HG03175 (cell line): ENCODE results near the gene AKT1S1.
A peak's percentile ranks its signal among the peaks of the same experiment; 100 is the strongest.

ENCODE experiments used
- ATAC-seq: cut with Tn5 transposase; IDR thresholded peaks from one replicate; pipeline ENCODE4 v1.9.1; 2021; ENCODE audit warnings: mild to moderate bottlenecking, moderate library complexity; ENCODE audit not compliant: unreplicated experiment

AKT1S1 gene

DNA sequence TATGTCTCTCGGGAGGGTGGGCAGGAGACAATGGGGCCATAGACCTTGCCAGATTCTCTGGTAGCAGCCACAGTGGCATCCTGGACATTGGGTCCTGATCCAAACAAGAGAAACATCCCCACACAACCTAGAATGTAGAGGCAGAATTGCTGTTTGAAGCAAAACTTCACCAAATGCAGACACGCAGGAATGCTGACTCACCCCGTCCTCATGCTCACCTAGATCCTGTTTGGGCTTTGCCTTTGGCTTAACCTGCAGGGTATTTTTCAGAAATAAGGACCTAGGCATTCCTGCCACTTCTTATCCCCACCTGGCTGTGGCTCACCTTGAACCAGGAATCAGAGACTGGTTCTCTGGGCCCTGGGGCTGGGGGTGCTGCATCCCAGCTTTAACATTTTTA lies 7.6 kb upstream of the AKT1S1 start:
- ATAC-seq: no peak

DNA sequence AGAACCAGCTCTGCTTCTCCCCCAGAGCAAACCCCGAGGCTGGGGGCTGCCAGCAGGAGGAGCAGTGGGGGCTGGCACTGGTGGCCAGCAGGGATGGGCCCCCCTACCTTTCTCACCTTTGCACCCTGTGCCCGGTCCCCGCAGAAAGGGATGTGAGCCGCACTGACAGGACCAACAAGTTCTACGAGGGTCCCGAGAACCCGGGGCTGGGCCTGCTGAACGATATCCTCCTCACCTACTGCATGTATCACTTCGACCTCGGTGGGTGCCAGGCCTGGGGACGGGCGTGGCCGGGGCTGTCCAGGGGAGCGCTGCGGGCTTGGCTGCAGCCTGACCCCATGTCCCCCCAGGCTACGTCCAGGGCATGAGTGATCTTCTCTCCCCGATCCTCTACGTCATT lies 7.0 kb upstream of the AKT1S1 start:
- ATAC-seq: no peak

DNA sequence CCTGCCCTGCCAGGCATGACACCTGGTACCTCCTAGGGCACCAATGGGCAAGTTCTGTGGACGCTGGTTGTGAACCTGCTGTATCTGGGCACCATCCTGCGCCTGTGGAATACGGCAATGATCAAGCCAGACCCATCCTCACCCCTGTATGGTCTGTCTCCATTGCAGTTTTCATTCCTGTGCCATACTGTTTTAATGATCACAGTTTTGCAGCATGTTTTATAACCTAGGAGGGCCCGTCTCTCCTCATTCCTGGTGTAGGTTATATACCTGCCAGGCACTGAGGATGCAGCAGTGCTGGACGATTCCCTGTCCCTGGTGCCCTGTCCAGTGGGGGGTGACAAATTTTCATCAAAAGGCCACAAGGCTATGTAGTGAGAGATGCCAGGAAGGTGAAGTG lies 5.9 kb upstream of the AKT1S1 start:
- ATAC-seq: no peak

DNA sequence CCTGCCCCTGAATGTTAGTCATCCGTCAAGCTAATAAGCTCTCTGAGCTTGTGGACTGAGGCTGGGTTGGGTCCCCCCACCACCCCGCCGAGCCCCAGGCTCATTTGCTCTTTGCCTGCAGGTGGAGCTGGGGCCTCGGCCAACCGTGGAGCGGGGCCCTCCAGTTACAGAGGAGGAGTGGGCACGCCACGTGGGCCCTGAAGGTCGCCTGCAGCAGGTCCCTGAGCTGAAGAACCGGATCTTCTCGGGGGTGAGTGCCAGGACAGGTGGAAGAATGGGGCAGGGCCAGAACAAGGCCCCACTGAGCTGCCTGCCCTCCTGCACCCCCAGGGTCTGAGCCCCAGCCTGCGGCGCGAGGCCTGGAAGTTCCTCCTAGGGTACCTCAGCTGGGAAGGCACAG lies 5.5 kb upstream of the AKT1S1 start:
- ATAC-seq: no peak

DNA sequence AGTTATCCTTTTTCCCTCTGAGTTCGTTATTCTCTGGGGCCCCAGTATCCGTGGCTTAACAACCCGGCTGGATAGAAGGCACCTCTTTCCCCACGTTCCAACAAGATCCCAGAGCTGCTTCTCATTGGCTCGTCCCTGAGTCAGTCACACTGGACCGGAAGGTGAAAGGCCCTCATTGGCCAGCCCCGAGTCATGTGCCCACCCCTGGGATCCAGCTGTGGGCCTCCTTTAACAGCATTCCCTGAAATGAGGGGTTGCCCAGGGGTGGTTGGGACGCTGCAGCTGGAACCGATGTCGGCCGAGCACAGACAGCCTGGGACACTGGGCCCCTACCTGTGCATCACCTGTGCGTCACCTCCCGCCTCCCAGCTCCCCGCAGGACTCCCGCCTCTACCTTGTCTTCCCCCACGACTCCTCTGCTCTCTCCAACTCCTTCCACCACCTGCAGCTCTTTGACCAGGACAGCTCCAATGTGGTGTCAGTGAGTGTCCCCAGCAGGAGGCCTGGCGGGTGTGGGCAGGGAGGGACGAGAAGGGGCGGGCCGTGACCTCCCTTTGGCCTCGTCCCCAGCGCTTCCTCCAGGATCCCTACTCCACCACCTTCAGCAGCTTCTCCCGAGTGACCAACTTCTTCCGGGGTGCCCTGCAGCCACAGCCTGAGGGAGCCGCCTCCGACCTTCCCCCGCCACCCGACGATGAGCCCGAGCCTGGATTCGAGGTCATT lies 4.7 kb upstream of the AKT1S1 start:
- no peak for ATAC-seq

DNA sequence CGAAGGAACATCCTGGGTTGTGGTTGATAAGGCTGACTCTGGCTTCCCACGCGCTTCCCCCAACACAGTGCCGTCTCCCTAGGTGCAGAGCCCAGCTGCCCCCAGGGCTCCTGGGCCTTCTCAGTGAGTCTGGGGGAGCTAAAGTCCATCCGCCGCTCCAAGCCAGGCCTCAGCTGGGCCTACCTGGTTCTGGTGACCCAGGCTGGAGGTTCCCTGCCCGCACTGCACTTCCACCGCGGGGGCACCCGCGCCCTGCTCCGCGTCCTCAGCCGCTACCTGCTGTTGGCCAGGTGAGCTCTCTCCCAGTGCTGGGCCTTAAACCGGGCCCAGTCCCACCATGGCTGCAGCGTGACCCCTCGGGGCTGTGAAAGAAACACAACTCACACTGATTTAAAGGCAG lies 4.0 kb upstream of the AKT1S1 start:
- no peak for ATAC-seq

DNA sequence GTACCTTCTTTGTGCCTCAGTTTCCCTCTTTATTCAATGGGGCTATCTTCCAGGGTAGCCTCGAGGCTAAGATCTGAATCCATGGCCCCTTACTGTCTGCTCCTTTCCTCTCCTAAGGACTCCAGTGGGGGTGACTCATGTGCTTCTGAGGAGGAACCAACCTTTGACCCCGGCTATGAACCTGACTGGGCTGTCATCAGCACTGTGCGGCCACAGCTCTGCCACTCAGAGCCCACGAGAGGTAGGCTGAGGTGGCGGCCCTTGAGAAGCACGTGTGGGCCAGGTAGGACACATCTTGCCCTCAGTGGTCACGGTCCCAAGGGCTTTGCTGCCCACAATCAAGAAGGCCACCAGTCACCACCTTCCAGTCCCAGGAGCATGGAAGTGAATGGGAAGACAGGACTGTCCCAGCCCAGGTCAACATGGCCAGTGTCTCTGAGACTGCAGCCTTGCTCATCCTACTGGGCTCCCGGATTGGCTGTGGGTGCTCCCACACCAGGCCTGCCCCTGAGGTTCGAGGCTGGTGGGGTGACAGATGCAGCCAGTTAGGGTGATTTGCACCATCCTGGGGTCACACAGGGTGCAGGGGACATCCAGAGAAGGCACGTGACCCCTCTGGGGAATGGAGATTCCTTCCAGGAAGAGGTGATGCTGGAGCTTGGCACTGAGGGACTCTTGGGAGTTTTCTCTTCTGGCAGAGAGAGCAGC lies 3.2 kb upstream of the AKT1S1 start:
- ATAC-seq: no peak

DNA sequence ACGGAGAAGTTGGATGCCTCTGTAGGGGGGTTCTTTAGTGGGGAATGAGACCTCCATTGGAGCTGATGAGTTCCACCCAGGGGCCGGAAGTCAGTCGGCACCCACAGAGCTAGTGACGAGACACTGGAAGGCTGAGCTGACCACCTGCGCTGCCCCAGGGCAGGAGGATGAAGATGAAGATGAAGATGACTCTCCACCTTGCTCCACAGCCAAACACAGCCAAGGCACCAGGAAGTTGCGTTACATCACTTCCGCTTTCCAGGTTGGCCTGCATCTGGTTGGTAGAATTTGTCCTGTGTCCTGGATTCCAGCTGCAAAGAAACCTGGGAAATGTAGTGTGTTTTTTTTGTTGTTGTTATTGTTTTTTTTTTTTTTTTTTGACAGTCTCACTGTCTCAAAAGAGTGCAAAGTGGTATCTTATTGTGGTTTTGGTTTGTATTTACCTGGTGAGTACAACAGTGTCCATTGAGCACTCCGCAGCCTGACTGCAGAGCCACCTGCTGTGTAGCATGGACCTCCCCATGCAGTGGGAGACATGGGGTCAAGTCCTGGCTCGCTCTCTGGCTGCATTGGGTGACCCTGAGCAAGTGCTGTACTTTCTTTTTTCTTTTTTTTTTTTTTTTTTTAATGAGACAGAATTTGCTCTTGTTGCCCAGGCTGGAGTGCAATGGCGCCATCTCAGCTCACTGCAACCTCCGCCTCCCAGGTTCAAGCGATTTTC lies 2.2 kb upstream of the AKT1S1 start:
- ATAC-seq: no peak

DNA sequence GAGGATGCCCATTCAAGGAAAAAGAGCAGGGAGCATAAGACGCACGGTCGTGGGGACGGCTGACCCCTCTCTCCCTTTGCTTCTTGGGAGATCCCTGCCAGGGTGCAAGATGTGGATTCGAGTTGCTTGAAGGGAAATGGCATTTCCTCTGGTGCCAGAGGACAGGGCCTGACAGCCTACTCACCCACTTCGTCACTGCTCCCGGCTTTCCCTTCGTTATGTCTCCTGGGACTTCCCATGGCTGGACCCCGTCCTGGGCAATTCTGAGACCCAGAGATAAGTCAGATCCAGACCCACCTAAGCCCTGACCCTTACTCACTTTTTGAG lies 1.6 kb upstream of the AKT1S1 start:
- ATAC-seq: no peak

DNA sequence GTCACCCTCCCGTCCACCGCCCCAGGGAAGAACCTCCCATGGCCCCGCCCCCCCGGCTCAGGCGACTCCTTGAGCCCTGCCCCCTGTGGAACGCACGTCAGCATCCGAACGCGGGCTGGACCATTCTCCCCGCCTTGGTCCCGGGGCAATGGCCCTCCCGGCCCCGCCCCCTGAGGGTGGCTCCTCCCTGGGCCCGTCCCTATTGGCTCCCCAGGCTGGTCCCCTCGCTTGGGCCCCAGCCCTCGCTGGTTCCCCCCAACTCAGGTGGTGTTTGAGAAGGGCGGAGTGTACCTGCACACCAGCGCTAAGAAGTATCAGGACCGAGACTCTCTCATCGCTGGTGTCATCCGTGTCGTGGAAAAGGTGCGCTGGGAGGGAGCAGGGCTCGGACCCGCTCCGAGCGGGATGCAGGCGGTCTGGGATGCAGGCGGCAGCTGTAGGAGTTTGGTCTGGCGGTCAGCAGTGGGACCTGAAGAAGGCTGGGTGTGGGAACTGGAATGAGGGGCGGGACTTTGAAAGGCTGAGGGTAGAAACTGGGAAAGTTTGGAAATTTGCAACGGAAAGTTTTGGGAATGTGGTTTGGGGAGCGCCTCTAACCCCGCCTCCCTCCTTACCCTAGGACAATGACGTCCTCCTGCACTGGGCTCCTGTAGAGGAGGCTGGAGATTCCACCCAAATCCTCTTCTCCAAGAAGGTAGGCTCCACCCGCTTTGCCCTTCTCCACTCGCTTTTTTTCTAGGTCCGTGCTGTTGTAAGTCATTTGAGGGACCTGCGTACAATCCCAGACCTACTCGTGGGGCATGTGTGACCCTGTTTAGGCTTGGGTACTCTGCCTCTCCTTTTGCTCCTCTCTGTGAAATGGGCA lies 956 bp upstream of the AKT1S1 start:
- ATAC-seq: peak; percentile 47

DNA sequence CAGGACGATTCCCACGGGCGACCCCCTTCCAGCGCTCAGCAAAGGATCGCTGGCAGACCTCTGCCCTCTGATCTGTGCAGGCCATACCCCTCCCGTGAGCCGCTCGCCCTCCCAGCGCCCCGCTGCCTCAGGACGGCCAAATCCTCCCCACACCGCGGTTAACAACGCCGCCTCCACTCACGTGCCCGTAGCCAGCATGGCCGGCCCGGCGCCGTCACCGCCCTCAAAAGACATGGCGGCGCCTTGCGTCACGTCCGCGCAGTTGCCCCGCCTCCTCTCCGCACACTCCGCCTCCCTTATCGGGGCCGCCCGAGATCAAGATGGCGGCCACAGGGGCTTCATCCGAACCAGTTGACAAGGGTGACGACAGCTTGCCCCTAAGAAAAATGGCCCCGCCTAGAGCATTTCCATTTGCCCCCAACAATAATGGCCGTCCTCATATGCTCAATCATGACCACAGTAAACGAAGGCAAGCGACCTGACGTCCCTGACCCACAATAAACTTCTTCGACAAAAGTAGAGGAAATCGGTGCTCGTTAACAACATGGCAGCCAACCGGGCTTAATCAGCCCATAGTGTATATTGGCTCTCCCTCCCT lies 634 bp downstream of the AKT1S1 start:
- peak; percentile 47 for ATAC-seq

DNA sequence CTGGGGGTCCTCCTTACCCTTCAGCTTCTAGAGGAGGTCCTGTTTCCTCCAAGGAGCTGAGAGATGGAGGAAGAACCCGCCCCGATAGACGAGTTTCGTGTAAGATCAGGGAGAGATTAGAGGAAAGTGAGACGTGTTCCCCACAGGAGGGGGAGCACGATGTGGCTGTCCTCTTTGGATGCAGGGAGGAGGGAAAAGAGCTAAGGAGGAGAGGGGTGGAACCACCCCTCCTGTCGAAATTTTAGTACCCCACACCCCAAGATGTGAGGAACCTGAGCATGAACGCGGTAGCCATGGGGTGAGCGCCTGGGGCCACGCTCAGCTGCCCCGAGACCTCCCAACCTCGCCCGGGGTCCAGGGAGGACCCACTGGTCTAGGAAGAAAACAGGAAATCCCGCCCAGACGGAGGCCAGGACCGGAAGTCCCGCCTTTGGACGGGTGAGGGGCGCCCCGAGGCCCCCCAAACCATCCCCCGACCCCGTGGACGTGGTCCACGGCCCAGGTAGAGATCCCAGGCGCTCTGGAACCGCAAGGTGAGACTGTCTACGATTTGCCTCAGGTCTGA lies 1.2 kb downstream of the AKT1S1 start:
- ATAC-seq: no peak

DNA sequence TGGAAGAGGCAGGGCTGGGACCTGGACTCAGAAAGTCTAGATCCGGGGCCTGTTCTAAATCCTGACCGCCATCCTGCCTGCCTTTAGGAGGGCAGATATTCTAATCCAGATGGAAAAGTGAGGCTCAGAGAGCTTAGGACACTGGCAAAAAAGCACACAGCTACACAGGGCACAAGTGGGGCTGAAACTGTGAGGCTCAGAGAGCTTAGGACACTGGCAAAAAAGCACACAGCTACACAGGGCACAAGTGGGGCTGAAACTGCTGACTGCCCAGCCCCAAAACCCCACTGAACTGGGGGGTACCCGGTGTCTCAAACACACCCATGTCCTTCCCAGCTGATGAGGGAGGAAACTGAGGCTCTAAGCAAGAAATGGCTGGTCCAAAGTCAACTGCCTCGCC lies 2.0 kb downstream of the AKT1S1 start:
- ATAC-seq: no peak

DNA sequence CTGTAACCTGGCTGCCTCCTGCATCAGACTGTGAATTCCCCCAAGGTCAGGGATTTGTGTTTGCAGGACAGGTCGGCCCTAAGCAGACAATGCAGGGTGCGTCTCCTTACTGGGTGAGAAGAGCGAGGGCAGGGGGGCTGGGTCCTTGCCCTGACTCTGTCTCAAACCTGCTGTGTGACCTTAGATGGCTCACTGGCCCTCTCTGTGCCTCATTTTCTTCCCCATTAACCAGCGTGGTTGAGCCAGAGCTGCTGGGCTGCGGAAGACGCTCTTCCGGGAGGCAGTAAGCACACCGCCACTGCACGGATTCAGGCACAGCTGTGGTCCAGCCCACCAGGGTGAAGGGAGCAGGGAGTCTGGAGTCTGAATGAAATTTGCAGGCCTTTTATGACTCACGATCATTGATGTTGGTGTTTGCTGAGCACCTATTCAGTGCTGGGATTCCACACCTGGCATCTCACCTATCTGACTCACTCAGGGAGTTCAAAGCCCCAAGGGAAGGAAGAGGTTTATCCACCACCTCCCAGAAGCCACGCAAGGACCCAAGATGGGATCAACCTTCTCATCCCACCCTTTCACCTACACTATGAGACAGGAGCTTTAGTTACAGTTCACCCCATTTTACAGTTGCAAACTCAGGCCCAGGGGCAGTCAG lies 2.5 kb downstream of the AKT1S1 start:
- no peak for ATAC-seq

DNA sequence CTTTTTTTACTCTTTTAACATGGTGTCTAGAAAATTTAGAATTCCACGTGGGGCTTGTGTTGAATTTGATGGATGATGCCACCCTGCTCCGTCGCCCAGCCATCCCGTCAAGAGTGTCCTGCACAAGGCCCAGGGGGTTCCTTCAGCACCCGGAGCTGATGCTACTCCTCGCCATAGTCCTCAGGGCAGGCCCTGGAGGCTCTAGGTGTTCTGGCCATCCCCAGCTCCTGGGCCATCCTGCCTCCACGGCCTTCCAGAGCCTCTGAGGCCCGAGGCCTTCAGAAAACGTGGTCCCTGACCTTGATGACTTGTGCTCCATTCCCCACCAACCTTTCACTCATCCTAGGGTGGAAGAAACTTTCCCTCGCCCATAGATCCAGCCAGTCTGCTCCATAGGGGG lies 3.3 kb downstream of the AKT1S1 start:
- no peak for ATAC-seq

DNA sequence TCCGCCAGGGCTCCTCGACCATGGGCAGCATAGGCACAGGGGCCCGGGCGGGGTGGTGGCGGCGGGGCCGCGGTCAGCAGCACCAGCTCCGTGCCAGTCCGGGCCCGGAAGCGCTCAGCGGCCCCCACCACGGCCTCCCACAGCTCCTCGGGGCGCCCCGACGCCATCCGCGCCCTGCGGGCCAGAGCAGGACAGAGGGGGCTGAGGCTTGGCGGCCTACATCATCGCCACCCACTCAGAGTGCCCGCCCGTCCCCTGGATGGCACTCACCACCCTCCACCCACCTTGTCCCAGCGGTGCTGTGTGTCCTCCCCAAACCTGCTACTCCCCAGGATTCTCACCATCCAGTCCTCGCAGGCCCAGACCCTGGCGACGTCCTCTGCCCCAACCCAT lies 4.0 kb downstream of the AKT1S1 start:
- no peak for ATAC-seq

DNA sequence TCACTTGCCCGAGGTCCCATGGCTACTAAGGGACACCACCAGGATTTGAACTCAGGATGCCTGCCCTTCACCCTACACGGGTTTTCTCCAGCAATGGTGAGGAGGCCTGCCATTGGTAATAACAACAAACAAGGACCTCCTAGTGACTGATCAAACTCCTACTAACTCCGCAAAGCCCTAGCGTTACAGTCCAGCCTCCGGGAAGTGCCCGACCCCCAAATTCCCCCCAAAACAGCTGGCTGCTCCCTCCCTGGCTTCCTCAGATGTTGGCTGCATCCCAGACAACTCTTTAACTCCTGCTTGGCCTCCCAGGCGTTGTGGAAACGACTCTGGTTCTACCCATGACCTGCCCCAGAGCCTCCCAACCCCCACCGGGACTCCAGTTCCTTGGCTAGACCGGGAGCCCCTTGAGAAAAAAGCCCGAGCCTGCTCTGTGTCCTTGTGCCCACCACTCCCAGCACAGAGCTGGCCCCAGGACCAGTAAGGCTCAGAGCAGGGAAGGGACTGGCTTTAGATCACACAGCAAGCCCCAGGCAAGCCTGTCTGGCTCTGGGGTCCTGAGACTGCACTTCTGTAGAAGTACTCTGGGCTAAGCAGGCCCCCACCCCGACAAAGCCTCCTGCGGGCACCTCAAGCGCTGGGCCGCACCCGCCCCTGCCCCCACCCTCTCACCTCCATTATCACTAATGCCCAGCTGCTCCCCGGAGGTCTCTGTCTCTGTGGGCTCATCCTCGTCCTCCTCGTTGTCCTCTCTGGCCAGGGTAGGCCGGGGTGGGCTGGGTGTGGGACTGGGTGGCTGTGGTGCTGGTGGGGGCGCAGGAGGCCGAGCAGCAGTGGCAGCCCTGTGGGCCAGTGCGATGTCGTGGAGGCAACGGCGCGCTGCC lies 4.7 kb downstream of the AKT1S1 start:
- no peak for ATAC-seq

DNA sequence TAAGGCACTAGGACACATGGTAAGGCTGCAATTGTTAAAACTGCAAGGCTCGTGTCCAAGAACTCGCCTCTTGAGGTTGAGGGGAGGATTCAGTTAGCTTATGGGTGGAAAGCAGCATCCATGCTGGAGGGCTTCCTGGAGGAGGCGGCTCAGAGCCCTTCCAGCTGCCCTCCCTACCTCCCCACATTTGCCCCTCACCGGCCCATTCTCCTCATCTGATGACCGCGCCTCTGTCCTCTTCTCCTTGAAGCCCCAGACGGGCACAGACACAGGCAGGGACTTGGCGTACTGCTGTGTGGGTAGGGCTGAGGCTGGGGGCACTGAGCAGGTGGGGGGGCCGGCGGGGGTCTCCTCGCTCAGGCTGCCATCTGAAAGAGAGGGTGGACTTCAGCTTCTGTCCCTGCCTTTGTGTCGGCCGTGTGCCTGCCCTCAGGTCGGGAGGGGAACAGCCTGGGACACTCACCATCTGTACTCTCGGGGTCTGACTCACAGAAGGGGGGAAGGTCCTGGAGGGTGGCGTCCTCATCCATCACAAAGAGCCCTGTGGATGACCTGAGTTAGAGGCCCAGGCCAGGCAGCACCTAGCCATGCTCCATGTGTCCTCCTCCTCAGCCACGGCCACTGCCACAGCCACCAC lies 5.7 kb downstream of the AKT1S1 start:
- no peak for ATAC-seq
